NOMO-1 (cell line): Measurements from ENCODE around the gene KCTD19.
A peak's percentile ranks its signal among the peaks of the same experiment; 100 is the strongest.

Experiments
- DNase-seq, 2 experiments: peaks; one replicate each; lab custom pipeline; 2025; ENCODE audit not compliant: unreplicated experiment in 2 of 2; lab: John Stamatoyannopoulos, UW

Gene KCTD19

DNA sequence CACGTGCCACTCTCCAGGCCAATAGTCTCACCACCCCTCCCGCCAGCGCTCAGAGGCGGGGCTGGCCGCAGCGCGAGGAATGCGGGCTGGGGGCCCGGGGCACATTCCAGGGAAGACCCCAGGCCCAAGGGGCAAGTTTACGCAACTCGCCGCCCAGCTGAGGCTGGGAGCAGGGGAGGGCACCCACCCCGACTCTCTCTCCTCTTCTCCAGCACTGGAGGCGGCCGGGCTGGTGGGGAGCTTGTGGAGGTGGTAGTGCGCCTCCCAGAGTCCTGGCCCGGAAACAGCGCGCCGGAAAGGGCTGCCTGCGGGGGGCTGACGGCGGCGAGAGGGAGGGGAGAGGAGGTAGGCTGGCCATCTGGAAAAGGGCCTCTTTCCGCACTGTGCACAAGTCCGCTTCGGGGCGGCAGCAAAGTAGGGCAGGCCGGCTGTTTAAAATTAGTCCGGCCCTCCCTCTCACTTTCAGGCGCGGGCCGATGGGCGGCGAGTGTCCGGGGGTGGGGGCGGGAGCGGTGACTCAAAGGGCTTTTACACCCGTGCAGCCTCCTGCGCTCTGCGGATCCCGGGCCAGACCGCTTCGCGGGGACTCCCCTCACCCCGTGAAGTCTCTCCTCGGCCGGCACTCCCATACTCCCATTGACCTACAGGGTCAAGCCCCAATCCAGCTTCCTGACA, 80.3 kb downstream of the KCTD19 start:
- peak; percentile 39 to 49 for DNase-seq

DNA sequence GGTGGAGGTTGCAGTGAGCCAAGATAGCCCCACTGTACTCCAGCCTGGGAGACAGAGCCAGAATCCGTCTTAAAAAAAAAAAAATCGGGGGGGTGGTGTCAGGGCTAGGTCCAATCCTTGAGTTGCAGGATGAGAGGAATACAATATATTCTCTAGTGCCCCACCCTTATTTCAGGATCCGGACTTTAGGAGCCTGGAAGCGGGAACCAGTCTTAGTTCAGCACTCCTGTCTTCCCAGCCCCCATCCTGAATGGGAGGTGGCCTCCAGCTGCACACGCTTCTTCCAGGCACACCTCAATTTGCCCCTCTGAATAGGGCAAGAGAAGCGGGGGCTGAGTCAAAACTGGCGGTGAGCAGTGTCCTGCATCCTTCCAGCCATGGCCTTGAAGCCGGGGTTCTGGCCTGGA, 80.9 kb downstream of the KCTD19 start:
- no peak for DNase-seq

DNA sequence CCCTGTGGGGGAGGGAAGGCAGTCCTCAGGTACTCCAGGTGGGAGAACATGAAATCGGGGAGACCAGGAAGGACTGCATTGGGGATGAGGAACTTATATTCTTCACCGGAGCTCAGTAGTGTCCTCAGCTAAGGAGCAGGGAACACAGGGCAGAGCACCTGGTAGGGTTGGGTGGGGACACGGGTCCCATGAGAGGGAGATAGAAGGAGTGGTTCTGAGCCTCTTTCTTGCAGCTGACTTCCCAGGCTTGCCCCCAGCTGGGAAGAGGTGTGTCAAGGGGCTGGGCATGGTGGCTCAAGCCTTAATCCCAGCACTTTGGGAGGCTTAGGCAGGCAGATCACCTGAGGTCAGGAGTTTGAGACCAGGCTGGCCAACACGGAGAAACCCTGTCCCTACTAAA, 81.4 kb downstream of the KCTD19 start:
- DNase-seq, result no peak

DNA sequence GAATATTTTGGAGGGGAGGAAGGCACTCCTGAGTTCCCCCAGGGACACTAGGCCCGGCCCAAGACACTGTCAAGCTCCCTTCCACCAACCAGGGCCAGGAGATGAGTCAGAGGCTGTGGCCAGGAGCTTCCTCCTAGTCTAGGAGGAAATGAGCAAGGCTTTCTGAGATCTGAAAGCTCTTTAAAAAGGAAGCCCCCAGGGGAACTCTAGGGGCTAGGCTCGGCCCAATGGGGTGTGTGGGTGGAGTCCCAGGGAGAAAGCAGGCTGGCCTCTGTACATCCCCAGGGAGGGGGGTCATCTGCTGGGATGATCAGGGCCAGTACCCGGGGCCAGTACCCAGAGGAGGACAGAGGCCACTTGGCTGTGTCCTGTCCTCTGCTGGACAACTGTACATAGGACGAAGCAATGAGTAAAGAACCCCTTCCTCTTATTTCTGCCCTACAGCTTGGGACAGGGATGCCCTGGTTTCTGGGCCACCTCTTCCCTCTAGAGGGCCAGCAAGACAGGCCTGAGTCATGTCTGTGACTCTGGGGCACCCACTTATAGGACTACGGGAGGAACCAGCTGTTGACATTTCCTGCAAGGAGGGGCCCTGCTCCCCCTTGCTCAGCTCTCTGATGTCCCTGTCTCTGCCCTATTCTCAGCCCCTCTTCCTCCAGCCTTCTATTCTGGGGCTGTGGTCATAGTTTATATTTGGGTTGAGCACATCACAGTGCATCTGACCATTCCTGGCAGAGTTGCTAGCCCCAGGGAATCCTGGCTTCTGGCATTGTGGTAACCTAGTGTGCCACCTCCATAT, 82.0 kb downstream of the KCTD19 start:
- peak; percentile 95 to 98 for DNase-seq

DNA sequence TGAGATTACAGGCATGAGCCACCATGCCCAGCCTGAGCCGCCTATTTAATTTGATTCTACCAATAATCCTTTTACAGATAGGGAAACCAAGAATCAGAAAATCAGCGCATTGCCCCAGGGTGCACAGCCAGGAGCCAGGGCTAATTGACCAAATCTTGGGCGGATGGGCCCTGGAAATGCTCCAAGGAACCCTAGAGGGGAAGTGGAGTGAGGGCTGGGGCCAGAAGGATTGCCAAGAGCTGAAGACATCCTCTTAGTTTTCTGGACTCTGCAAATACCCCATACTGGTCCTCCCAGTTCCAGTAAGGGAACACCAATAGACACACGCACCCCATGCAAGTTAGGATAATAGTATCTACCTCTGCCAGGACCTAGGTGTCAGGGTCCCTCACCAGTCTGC, 83.1 kb downstream of the KCTD19 start:
- no peak for DNase-seq

DNA sequence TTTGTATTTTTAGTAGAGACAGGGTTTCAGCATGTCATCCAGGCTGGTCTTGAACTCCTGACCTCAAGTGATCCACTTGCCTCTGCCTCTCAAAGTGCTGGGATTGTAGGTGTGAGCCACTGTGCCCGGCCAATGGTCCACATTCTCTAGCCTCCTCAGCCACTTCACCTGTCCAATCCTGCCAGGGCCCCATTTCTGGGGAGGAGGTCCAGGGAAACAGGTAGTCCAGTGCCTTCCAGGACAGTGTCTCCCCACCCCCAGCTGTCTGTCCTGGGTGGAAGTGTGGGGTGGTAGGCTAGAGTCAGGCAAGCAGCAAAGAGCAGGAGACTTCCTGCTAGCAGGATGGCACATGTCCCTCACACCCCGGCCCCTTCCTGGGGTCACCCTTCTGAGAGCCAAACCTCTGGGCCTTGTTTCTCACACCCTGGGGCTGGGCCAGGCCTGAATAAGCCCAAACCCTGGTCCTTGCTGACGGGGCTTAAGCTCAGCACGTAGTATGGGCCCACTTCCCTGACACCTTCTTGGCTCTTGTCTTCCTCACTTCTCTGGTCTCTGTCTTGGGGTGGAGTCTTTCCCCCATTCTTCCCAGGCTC, 84.3 kb downstream of the KCTD19 start:
- DNase-seq, result no peak

DNA sequence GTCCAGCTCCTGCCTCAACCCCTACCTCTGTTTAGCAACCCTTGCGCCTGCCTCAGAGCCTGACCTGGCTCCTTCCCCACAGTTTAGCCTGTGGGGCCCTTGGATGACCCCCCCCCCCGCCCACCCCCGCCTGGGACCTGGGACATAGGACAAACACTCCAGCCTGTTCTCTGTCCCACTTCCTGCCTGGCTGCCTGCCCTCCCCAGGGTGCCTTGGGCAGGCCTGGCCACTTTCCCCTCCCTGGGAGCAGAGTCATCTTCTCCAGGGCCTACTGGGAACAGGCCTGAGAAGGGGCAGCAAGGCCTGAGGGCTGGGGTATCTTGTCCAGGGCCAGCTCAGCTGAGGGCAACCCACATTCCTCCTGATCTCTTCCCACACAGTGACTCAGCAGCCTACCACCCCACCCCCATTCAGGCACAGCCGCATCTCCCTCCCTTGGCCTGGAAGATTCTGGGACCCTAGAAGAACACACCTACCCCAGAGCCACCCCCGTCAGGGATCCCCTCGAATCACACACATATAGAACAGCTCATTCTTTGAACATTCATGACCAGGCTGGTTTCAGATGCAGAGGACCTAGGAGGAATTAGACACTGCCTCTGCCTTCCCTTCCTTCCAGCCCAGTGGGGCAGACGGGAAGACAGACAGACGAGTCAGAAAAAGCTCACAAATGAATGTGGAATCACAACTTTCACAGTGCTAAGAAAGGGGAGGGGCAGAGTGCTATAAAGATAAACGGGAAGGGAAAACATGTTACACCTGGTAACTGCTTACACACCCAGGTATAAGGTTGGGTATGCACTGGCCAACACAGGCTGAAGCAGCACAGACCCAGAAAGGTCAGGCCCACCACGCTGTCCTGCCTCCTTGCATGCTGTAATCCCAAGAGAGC, 85.3 kb downstream of the KCTD19 start:
- DNase-seq, result no peak

DNA sequence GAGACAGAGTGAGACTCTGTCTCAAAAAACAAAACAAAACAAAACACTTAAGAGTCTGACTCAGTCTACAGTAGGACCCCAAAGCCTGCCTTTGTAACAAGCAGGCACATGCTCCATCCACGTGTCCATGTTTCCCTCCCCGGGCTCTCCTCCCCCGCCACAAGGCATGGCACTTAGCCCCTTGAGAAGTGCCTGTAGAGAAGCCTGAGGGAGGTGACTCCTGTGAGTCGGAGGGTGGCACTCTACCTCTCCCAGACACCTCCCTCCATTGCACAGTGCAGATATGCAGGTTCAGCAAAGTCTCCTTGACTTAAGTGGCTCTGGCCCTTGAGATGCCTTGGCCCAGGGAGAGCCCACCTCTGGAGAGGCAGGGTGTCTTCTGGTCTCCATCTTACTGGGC, 86.0 kb downstream of the KCTD19 start:
- no peak for DNase-seq
